Measurements from ENCODE around the gene CNKSR3.

Gene CNKSR3

GRCh38 chr6:154458565-154459470, 51.7 kb downstream of the CNKSR3 start:
- TF ChIP-seq, protein P1, sequence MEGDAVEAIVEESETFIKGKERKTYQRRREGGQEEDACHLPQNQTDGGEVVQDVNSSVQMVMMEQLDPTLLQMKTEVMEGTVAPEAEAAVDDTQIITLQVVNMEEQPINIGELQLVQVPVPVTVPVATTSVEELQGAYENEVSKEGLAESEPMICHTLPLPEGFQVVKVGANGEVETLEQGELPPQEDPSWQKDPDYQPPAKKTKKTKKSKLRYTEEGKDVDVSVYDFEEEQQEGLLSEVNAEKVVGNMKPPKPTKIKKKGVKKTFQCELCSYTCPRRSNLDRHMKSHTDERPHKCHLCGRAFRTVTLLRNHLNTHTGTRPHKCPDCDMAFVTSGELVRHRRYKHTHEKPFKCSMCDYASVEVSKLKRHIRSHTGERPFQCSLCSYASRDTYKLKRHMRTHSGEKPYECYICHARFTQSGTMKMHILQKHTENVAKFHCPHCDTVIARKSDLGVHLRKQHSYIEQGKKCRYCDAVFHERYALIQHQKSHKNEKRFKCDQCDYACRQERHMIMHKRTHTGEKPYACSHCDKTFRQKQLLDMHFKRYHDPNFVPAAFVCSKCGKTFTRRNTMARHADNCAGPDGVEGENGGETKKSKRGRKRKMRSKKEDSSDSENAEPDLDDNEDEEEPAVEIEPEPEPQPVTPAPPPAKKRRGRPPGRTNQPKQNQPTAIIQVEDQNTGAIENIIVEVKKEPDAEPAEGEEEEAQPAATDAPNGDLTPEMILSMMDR (IDR thresholded peaks at IDR 0.05; ENCODE audit: low read length, missing control alignments): no peak
- no peak overlapping the region for H3K4me3 ChIP-seq (replicated peaks; ENCODE audit: low read depth, low read length)
- no peak for DNase-seq (ENCODE audit: low read depth)

GRCh38 chr6:154457881-154458284, 52.6 kb downstream of the CNKSR3 start:
- TF ChIP-seq, protein P1 (IDR thresholded peaks at IDR 0.05; ENCODE audit: low read length, missing control alignments): no peak
- H3K4me3 ChIP-seq (replicated peaks; ENCODE audit: low read depth, low read length): no peak overlapping the region
- no peak for DNase-seq (ENCODE audit: low read depth)

DNA sequence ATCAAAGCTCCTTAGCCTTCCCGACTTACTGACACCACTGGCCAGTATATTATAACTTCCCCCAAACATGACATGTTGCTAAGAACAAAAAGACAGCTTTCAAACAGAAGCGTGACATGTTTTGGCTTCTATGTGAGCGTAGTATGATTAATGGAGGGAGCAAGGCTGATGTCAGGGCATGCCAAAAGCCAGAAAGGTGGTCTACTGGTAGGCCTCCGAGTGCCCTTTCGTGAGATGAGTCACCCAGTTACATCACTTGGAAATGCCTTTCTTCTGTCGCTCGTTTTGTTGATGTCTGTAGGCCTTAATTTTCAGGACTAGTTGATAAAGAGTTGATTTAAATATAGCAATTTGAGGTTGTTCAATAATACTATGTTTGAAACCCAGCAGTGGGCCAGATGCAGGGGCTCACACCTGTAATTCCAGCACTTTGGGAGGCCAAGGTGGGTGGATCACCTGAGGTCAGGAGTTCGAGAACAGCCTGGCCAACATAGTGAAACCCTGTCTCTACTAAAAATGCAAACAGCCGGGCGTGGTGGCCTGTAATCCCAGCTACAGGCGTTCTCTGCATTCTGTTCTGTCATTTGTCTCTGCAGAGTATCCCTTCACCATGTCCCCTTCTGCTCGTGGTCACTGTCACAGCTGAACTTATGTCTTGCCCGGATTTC, 53.3 kb downstream of the CNKSR3 start:
- TF ChIP-seq, protein P1 (IDR thresholded peaks at IDR 0.05; ENCODE audit: low read length, missing control alignments): no peak
- DNase-seq (ENCODE audit: low read depth): no peak
- H3K4me3 ChIP-seq (replicated peaks; ENCODE audit: low read depth, low read length): no peak overlapping the region

DNA sequence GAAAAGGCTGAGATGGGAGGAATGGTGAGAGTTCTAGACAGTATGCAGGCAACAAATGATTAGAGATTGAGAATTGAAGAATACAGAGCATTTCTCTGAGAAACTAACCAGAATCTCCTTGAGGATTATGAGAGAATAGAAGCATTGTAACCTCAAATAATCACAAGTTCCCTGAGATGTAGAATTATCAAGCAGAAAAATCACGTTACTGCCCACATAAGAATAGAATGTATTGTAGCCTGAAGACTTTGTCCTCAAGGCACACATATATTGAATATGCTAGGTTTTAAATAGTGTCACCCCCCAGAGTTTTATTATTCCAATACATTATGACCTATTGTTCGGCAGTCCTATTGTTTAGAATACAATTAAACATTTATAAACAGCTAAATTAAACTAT, 57.2 kb downstream of the CNKSR3 start:
- no peak for DNase-seq (ENCODE audit: low read depth)
- TF ChIP-seq, protein P1 (IDR thresholded peaks at IDR 0.05; ENCODE audit: low read length, missing control alignments): no peak
- no peak overlapping the region for H3K4me3 ChIP-seq (replicated peaks; ENCODE audit: low read depth, low read length)

- TF ChIP-seq, protein P1 (IDR thresholded peaks at IDR 0.05; ENCODE audit: low read length, missing control alignments): no peak
- DNase-seq (ENCODE audit: low read depth): no peak
- H3K4me3 ChIP-seq (replicated peaks; ENCODE audit: low read depth, low read length): no peak overlapping the region
Measured at GRCh38 chr6:154450498-154450897, 60.0 kb downstream of the CNKSR3 start.

- H3K4me3 ChIP-seq (replicated peaks; ENCODE audit: low read depth, low read length): peak overlapping the region; percentile 10
- DNase-seq (ENCODE audit: low read depth): peak; percentile 83
- TF ChIP-seq, protein P1 (IDR thresholded peaks at IDR 0.05; ENCODE audit: low read length, missing control alignments): peak; percentile 32
Measured at GRCh38 chr6:154448448-154449096, 61.9 kb downstream of the CNKSR3 start.
